Measurements from ENCODE around the gene CCDC30. TPM values are rescaled to one million over a fixed set of nuclear protein-coding genes. Genes with fewer than 3 reads are reported as not detected.

The CCDC30 gene
- total RNA-seq, 6 donors from 2014 or later, result 4.4 to 40.9 (median 8.2) TPM

GRCh38 chr1:42420121-42420520 is 43.0 kb upstream of the CCDC30 start:
- Histone ChIP-seq H3K27me3 (no peaks in the 10 kb centered on the region), H3K9me3 (no peaks in the 10 kb centered on the region), H3K36me3 (no peaks in the 10 kb centered on the region), H3K27ac (no peak overlapping the region), H3K4me1 (peaks cover 0 to 12% (median 6%) of the 10 kb centered on the region in 4 donors), H3K4me3 (no peak overlapping the region)
- ATAC-seq (ENCODE audit: low FRiP score in 2 of 2) (no peak), DNase-seq (no peak)
- no peak for TF ChIP-seq POLR2A (IDR thresholded peaks at IDR 0.05)
- no peak for TF ChIP-seq EP300 (IDR thresholded peaks at IDR 0.05)
- no peak for TF ChIP-seq CTCF (IDR thresholded peaks at IDR 0.05)
- no peak for TF ChIP-seq POLR2AphosphoS5 (IDR thresholded peaks at IDR 0.05)
- 82 to 84% methylated on average over 7 of the region's 7 CpGs for WGBS, 2 donors

- DNase-seq, result no peak
Observed at GRCh38 chr1:42420911-42421585, 42.0 kb upstream of the CCDC30 start.

DNA sequence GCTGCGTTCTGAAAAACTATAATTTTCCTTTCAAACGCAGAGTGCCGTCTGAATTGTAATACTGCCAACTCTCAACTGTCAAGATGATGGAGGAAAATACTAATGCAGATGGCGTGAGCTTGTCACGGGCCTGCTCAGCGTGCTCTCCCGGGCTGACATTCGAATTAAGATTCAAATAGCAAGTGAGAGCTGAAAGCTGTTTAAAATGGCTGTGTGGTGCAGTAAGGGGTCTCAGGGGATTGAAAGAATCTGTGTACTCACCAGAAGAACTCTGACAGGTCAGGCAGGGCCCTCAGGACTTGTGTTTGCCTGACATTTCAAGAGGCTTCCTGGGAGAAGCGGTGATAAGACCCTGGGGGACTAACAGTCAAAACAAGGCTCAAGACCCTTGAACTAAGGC is 40.3 kb upstream of the CCDC30 start:
- WGBS, 2 donors, result 65 to 68% methylated on average over 9 of the region's 9 CpGs
- DNase-seq (no peak), ATAC-seq (ENCODE audit: low FRiP score in 2 of 2) (no peak)
- no peaks in the 10 kb centered on the region for H3K27me3 ChIP-seq
- H3K36me3 ChIP-seq, result no peaks in the 10 kb centered on the region
- no peak overlapping the region for H3K4me3 ChIP-seq
- H3K27ac ChIP-seq, result no peak overlapping the region
- H3K9me3 ChIP-seq, result no peaks in the 10 kb centered on the region
- TF ChIP-seq POLR2AphosphoS5 (IDR thresholded peaks at IDR 0.05) (no peak), EP300 (IDR thresholded peaks at IDR 0.05) (no peak), POLR2A (IDR thresholded peaks at IDR 0.05) (no peak), CTCF (IDR thresholded peaks at IDR 0.05) (no peak)
- peaks cover 0 to 12% (median 6%) of the 10 kb centered on the region in 4 donors for H3K4me1 ChIP-seq

More at GRCh38 chr1:42420911-42421585, 42.0 kb upstream of the CCDC30 start:
- no peaks in the 10 kb centered on the region for H3K9me3 ChIP-seq
- H3K27ac ChIP-seq, result no peak overlapping the region
- TF ChIP-seq POLR2A (IDR thresholded peaks at IDR 0.05) (no peak), CTCF (IDR thresholded peaks at IDR 0.05) (no peak), POLR2AphosphoS5 (IDR thresholded peaks at IDR 0.05) (no peak)
- no peaks in the 10 kb centered on the region for H3K36me3 ChIP-seq
- H3K4me1 ChIP-seq, result peaks cover 0 to 12% (median 6%) of the 10 kb centered on the region in 4 donors
- no peaks in the 10 kb centered on the region for H3K27me3 ChIP-seq
- WGBS, 2 donors, result 31 to 34% methylated on average over 10 of the region's 10 CpGs
- H3K4me3 ChIP-seq, result no peak overlapping the region
- peak; percentile 55 to 66 for ATAC-seq (ENCODE audit: low FRiP score in 2 of 2)

GRCh38 chr1:42423681-42424080 is 39.4 kb upstream of the CCDC30 start:
- Histone ChIP-seq H3K27ac (no peak overlapping the region), H3K36me3 (no peaks in the 10 kb centered on the region), H3K27me3 (no peaks in the 10 kb centered on the region), H3K9me3 (no peaks in the 10 kb centered on the region), H3K4me1 (peaks cover 0 to 12% (median 6%) of the 10 kb centered on the region in 4 donors), H3K4me3 (no peak overlapping the region)
- TF ChIP-seq CTCF (IDR thresholded peaks at IDR 0.05), result no peak
- no peak for TF ChIP-seq POLR2A (IDR thresholded peaks at IDR 0.05)
- TF ChIP-seq POLR2AphosphoS5 (IDR thresholded peaks at IDR 0.05), result no peak
- no peak for TF ChIP-seq EP300 (IDR thresholded peaks at IDR 0.05)
- ATAC-seq (ENCODE audit: low FRiP score in 2 of 2) (no peak), DNase-seq (no peak)
- WGBS, 2 donors, result 88 to 95% methylated on average over 3 of the region's 3 CpGs

GRCh38 chr1:42424201-42424600 is 38.9 kb upstream of the CCDC30 start:
- 83 to 86% methylated on average over 4 of the region's 4 CpGs for WGBS, 2 donors
- no peak for ATAC-seq (ENCODE audit: low FRiP score in 2 of 2)
- no peak for TF ChIP-seq CTCF (IDR thresholded peaks at IDR 0.05)
- no peak for TF ChIP-seq POLR2A (IDR thresholded peaks at IDR 0.05)
- no peak for TF ChIP-seq POLR2AphosphoS5 (IDR thresholded peaks at IDR 0.05)
- no peak for TF ChIP-seq EP300 (IDR thresholded peaks at IDR 0.05)

More at GRCh38 chr1:42424201-42424600, 38.9 kb upstream of the CCDC30 start:
- H3K36me3 ChIP-seq, result no peaks in the 10 kb centered on the region
- H3K27me3 ChIP-seq, result no peaks in the 10 kb centered on the region
- H3K4me3 ChIP-seq, result no peak overlapping the region
- H3K9me3 ChIP-seq, result no peaks in the 10 kb centered on the region
- H3K4me1 ChIP-seq, result peaks cover 0 to 12% (median 6%) of the 10 kb centered on the region in 4 donors
- DNase-seq, result no peak
- no peak overlapping the region for H3K27ac ChIP-seq

All from upper lobe of left lung (tissue), 6 donors.